GM12865 (cell line): ENCODE results near the gene IL1RAPL2.

Experiments used
- DNase-seq: peaks from one replicate; pipeline ENCODE4 v3.0.0; 2010; ENCODE audit warnings: low read depth
- H3K4me3 ChIP-seq: 2 replicates; pipeline ENCODE4 v1.5.1; 2011; ENCODE audit warnings: mild to moderate bottlenecking, low read depth, low read length, control low read depth
- TF ChIP-seq, protein P1 (sequence below): IDR thresholded peaks from 2 replicates; pipeline ENCODE4 v1.5.1; 2011; ENCODE audit warnings: low read length, control low read depth, low read depth, inconsistent platforms; ENCODE audit not compliant: insufficient read depth; ENCODE audit errors: missing control alignments

The IL1RAPL2 gene

GRCh38 chrX:105480646-105481310, 914.8 kb downstream of the IL1RAPL2 start:
- no peak for DNase-seq
- TF ChIP-seq, protein P1, sequence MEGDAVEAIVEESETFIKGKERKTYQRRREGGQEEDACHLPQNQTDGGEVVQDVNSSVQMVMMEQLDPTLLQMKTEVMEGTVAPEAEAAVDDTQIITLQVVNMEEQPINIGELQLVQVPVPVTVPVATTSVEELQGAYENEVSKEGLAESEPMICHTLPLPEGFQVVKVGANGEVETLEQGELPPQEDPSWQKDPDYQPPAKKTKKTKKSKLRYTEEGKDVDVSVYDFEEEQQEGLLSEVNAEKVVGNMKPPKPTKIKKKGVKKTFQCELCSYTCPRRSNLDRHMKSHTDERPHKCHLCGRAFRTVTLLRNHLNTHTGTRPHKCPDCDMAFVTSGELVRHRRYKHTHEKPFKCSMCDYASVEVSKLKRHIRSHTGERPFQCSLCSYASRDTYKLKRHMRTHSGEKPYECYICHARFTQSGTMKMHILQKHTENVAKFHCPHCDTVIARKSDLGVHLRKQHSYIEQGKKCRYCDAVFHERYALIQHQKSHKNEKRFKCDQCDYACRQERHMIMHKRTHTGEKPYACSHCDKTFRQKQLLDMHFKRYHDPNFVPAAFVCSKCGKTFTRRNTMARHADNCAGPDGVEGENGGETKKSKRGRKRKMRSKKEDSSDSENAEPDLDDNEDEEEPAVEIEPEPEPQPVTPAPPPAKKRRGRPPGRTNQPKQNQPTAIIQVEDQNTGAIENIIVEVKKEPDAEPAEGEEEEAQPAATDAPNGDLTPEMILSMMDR = no peak

DNA sequence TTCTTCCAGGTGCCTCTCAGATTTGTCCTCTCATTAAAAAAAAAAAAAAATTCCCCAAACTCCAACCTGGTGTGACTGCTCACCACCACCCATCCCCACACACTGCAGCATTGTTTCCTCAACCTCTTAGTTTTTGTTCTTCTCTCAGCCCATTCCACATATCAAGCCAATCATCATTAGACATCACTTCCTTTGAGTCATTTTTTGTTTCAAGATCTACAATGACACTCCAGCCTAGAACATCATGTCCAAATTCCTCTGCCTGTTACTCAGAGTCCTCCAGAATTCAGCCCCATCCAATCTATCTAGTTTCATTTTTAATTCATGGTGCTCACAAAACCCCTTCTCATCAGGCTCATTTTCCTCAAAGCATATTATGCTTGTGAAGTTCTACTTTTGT, 917.0 kb downstream of the IL1RAPL2 start:
- H3K4me3 ChIP-seq = no peak overlapping the region
- no peak for DNase-seq
- TF ChIP-seq, protein P1 = no peak

More at GRCh38 chrX:105480646-105481310, 914.8 kb downstream of the IL1RAPL2 start:
- H3K4me3 ChIP-seq = no peak overlapping the region

GRCh38 chrX:105488716-105489115, 922.7 kb downstream of the IL1RAPL2 start:
- TF ChIP-seq, protein P1 = no peak
- H3K4me3 ChIP-seq = no peak overlapping the region
- no peak for DNase-seq

- H3K4me3 ChIP-seq = no peak overlapping the region
- TF ChIP-seq, protein P1 = no peak
- no peak for DNase-seq
Observed at GRCh38 chrX:105495376-105495775, 929.4 kb downstream of the IL1RAPL2 start.

DNA sequence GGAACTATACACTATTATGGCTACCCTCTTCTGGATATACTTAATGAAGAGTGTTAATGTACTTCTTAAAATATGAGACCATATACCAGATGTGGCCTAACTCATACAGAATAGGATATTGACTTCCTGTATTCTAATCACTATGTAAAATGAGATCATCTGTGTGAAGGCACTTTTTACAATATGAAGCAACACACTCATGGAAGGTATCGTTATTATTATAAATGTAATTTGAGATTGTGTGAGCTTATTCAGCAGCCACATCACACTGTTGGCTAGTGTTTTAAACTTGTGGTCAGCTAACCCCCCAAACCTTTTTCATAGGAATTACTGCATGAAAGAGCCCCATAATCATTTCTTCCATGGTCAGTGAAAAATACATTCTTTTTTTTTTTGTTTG, 936.3 kb downstream of the IL1RAPL2 start:
- TF ChIP-seq, protein P1 = no peak
- no peak overlapping the region for H3K4me3 ChIP-seq
- DNase-seq = no peak

- no peak overlapping the region for H3K4me3 ChIP-seq
- DNase-seq = no peak
- TF ChIP-seq, protein P1 = no peak
Observed at GRCh38 chrX:105515561-105515960, 949.6 kb downstream of the IL1RAPL2 start.

GRCh38 chrX:105526431-105526830, 960.4 kb downstream of the IL1RAPL2 start:
- DNase-seq = no peak
- H3K4me3 ChIP-seq = no peak overlapping the region
- TF ChIP-seq, protein P1 = no peak
